Thoracic aorta endothelial cell (primary cell): ENCODE results near the gene GINS2. TPM values are rescaled to one million over a fixed set of nuclear protein-coding genes. Genes with fewer than 3 reads are reported as not detected.

Experiments used
- small RNA-seq: library from RNA; depleted of rRNA; stranded (forward); fragments of <200 nt; gene quantifications from one replicate; pipeline ENCODE3, GENCODE V24; 2012
- total RNA-seq: library from RNA; depleted of rRNA; stranded (reverse); fragments of >200 nt; gene quantifications from 2 replicates; pipeline ENCODE4 v1.2.3, GENCODE V29; 2012

GINS2 gene
- total RNA-seq: 15.4 and 19.6 TPM in 2 replicates

DNA sequence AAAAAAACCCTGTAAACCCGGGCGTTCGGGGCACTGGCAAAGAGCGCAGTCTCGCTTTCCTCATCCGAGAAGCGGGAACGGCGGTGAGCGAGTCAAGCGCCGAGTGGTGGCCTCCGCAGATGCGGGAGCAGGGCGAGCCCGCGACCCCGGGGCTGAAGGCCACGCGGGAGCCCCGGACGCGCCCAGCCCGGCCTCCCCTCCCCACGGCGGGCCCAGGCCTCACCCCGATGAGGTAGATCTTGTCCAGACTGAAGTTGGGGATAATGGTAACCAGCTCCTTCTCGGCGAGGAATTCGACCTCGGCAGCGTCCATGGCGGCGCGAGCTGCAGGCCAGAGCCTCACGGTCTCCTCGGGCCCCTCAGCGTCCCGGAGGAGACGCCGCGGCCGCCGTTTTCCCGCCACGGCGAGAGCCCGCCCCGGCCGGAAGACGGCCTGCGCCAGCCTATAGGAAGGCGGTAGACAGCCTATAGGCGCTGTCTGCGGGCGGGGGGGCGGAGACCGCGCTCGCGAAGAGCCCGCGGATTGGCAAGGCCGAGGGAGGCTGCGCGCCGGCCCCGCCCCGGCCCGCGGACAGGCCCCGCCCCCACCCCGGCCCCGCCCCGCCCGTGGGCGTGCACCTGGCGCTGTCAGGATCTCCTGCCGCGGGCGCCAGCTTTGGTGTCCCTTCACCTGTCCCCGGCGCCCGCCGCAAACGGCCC lies at the start of gene GINS2:
GINS2 (minus strand) TSS at position 369 of the 699 bp plus-strand sequence; CDS start at position 313, 56 bp downstream.

Small RNAs within 50 kb of the gene (small RNA-seq; reads per million reads assigned to genes)
- not detected for gene RN7SL381P

Other genes starting within 250 kb of the GINS2 start
- 16.4 and 26.2 TPM in 2 replicates for gene GSE1, start 75.6 kb downstream of the GINS2 start, total RNA-seq
- 35.0 and 35.3 TPM in 2 replicates for gene C16orf74, start 62.1 kb upstream of the GINS2 start, total RNA-seq
- 30.2 and 32.5 TPM in 2 replicates for gene EMC8, start 110.6 kb upstream of the GINS2 start, total RNA-seq
- 325 and 358 TPM in 2 replicates for gene COX4I1, start 110.7 kb upstream of the GINS2 start, total RNA-seq
- 0.13 TPM in 1 of 2 replicates, not detected in the other for gene IRF8, start 210.2 kb upstream of the GINS2 start, total RNA-seq